ENCODE data around the gene USE1.

DNA sequence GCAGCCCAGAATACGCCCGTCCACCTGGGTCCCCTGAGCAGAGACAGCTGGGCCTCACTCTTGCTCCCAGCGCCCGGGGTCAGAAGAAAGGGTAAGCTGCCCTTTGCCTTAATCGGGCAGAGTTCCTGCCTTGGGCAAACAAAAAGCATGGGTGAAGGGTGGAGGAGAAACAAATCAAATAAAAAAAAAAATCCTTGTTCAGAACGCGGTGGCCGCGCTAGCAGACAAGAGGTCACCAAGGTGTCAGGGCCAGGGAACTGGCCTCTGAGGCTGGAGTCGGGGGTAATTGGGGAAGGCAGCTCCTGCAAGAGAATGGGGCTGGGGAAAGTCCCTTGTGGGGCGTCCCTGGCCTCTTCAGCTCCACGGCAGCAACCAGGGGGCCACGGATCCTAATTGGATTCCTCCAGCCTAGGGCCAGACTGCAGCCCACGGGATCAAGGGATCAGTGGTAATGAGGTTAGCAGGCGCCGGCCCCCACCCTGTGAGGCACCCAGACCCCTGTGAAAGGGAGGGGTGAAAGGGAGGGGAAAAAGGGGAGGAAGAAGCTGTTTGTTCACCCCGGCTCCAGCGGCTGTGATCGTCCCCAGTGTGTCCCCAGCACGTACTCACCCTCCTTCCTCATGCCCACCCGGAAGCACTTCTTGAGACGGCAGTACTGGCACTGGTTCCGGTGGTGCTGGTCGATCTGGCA is 25.1 kb downstream of the USE1 start:
- TF ChIP-seq TAF1 (IDR thresholded peaks at IDR 0.05; ENCODE audit: borderline replicate concordance, low read depth, low read length) = no peak
- no peak for TF ChIP-seq POLR2A (IDR thresholded peaks at IDR 0.05; ENCODE audit: low read depth, low read length)
- TF ChIP-seq POLR2AphosphoS5 (IDR thresholded peaks at IDR 0.05; ENCODE audit: low read depth, low read length) = no peak

Measured in GM12892 (cell line).